Measurements from ENCODE around the gene PPFIBP2. TPM values are rescaled to one million over a fixed set of nuclear protein-coding genes. Genes with fewer than 3 reads are reported as not detected.

The PPFIBP2 gene
- total RNA-seq, 2 experiments from 2014 or later: 33.1 to 34.7 TPM

GRCh38 chr11:7581021-7581590, 67.3 kb downstream of the PPFIBP2 start:
- Mint-ChIP-seq H3K27me3 (peaks cover 27% of the 10 kb centered on the region), H3K36me3 (ENCODE audit: low read depth) (no peaks in the 10 kb centered on the region), H3K9me3 (no peaks in the 10 kb centered on the region), H3K4me1 (peaks cover 35% of the 10 kb centered on the region), H3K27ac (no peak overlapping the region), H3K4me3 (no peak overlapping the region)
- ChIA-PET CTCF (interaction anchor here (0.7 to 1.2 kb wide), 3 partner anchors 16 to 369 kb away, joined by 3 to 4 read pairs (median 3); no protein-coding TSS in a partner anchor), POLR2A (interaction anchor here (0.6 kb wide), 1 partner anchor 1404 kb away, joined by 5 read pairs; no protein-coding TSS in a partner anchor)
- no peak for DNase-seq

GRCh38 chr11:7582338-7582985, 68.7 kb downstream of the PPFIBP2 start:
- ChIA-PET POLR2A (interaction anchor here (0.6 to 0.7 kb wide), 2 partner anchors 11 to 52 kb away, joined by 3 to 5 read pairs; no protein-coding TSS in a partner anchor), CTCF (interaction anchor here (1.1 kb wide), 1 partner anchor 9 kb away, joined by 3 read pairs; no protein-coding TSS in a partner anchor)
- Mint-ChIP-seq H3K4me1 (peaks cover 22% of the 10 kb centered on the region), H3K36me3 (ENCODE audit: low read depth) (no peaks in the 10 kb centered on the region), H3K9me3 (no peaks in the 10 kb centered on the region), H3K27me3 (peaks cover 25% of the 10 kb centered on the region), H3K4me3 (no peak overlapping the region), H3K27ac (no peak overlapping the region)
- DNase-seq: no peak

GRCh38 chr11:7583248-7583647, 69.4 kb downstream of the PPFIBP2 start:
- Mint-ChIP-seq H3K27ac (no peak overlapping the region), H3K36me3 (ENCODE audit: low read depth) (no peaks in the 10 kb centered on the region), H3K27me3 (peaks cover 25% of the 10 kb centered on the region), H3K4me3 (no peak overlapping the region), H3K4me1 (peaks cover 14% of the 10 kb centered on the region), H3K9me3 (no peaks in the 10 kb centered on the region)
- DNase-seq: no peak
- POLR2A ChIA-PET: no interaction called here
- CTCF ChIA-PET: interaction anchor here (0.9 to 2.3 kb wide), 3 partner anchors 10 to 119 kb away, joined by 3 to 11 read pairs (median 4); no protein-coding TSS in a partner anchor

- Mint-ChIP-seq H3K27ac (no peak overlapping the region), H3K4me3 (no peak overlapping the region), H3K27me3 (peaks cover 19% of the 10 kb centered on the region), H3K36me3 (ENCODE audit: low read depth) (no peaks in the 10 kb centered on the region), H3K4me1 (peaks cover 7% of the 10 kb centered on the region), H3K9me3 (no peaks in the 10 kb centered on the region)
- POLR2A ChIA-PET: no interaction called here
- DNase-seq: no peak
- CTCF ChIA-PET: interaction anchor here (1.6 to 2.3 kb wide), 2 partner anchors 9 to 12 kb away, joined by 3 to 11 read pairs; no protein-coding TSS in a partner anchor
Measured at GRCh38 chr11:7584910-7585309, 71.1 kb downstream of the PPFIBP2 start.

GRCh38 chr11:7585816-7586215, 72.0 kb downstream of the PPFIBP2 start:
- Mint-ChIP-seq H3K27ac (no peak overlapping the region), H3K36me3 (ENCODE audit: low read depth) (no peaks in the 10 kb centered on the region), H3K4me1 (peaks cover 7% of the 10 kb centered on the region), H3K27me3 (peaks cover 14% of the 10 kb centered on the region), H3K4me3 (no peak overlapping the region), H3K9me3 (no peaks in the 10 kb centered on the region)
- ChIA-PET CTCF (interaction anchor here (0.6 kb wide), 1 partner anchor 9 kb away, joined by 4 read pairs; no protein-coding TSS in a partner anchor), POLR2A (no interaction called here)
- DNase-seq: no peak

- ChIA-PET POLR2A (no interaction called here), CTCF (no interaction called here)
- H3K4me3 Mint-ChIP-seq: no peak overlapping the region
- no peaks in the 10 kb centered on the region for H3K9me3 Mint-ChIP-seq
- H3K4me1 Mint-ChIP-seq: peaks cover 7% of the 10 kb centered on the region
- H3K27me3 Mint-ChIP-seq: peaks cover 14% of the 10 kb centered on the region
- DNase-seq: no peak
- no peaks in the 10 kb centered on the region for H3K36me3 Mint-ChIP-seq (ENCODE audit: low read depth)
- no peak overlapping the region for H3K27ac Mint-ChIP-seq
Measured at GRCh38 chr11:7586376-7586775, 72.6 kb downstream of the PPFIBP2 start.

- H3K36me3 Mint-ChIP-seq (ENCODE audit: low read depth): peaks cover 1% of the 10 kb centered on the region
- POLR2A ChIA-PET: no interaction called here
- H3K9me3 Mint-ChIP-seq: no peaks in the 10 kb centered on the region
- peaks cover 12% of the 10 kb centered on the region for H3K27me3 Mint-ChIP-seq
- no peak overlapping the region for H3K4me3 Mint-ChIP-seq
- H3K27ac Mint-ChIP-seq: no peak overlapping the region
- peaks cover 17% of the 10 kb centered on the region for H3K4me1 Mint-ChIP-seq
- CTCF ChIA-PET: no interaction called here
- no peak for DNase-seq
Measured at GRCh38 chr11:7587712-7588111, 73.9 kb downstream of the PPFIBP2 start.

GRCh38 chr11:7589861-7590260, 76.1 kb downstream of the PPFIBP2 start:
- Mint-ChIP-seq H3K36me3 (ENCODE audit: low read depth) (peaks cover 12% of the 10 kb centered on the region), H3K4me1 (peaks cover 18% of the 10 kb centered on the region), H3K4me3 (no peak overlapping the region), H3K9me3 (no peaks in the 10 kb centered on the region), H3K27ac (no peak overlapping the region), H3K27me3 (no peaks in the 10 kb centered on the region)
- CTCF ChIA-PET: no interaction called here
- DNase-seq: no peak
- POLR2A ChIA-PET: no interaction called here

- H3K4me1 Mint-ChIP-seq: peaks cover 18% of the 10 kb centered on the region
- no peak overlapping the region for H3K4me3 Mint-ChIP-seq
- H3K27me3 Mint-ChIP-seq: no peaks in the 10 kb centered on the region
- no peak overlapping the region for H3K27ac Mint-ChIP-seq
- peaks cover 12% of the 10 kb centered on the region for H3K36me3 Mint-ChIP-seq (ENCODE audit: low read depth)
- ChIA-PET POLR2A (no interaction called here), CTCF (interaction anchor here (0.6 to 2.1 kb wide), 2 partner anchors 13 to 192 kb away, joined by 3 to 7 read pairs; no protein-coding TSS in a partner anchor)
- H3K9me3 Mint-ChIP-seq: no peaks in the 10 kb centered on the region
- no peak for DNase-seq
Measured at GRCh38 chr11:7590529-7590928, 76.7 kb downstream of the PPFIBP2 start.

- H3K9me3 Mint-ChIP-seq: no peaks in the 10 kb centered on the region
- ChIA-PET CTCF (interaction anchor here (0.5 to 2.1 kb wide), 2 partner anchors 9 to 12 kb away, joined by 3 to 7 read pairs; no protein-coding TSS in a partner anchor), POLR2A (no interaction called here)
- peaks cover 18% of the 10 kb centered on the region for H3K4me1 Mint-ChIP-seq
- DNase-seq: no peak
- no peak overlapping the region for H3K27ac Mint-ChIP-seq
- no peak overlapping the region for H3K4me3 Mint-ChIP-seq
- no peaks in the 10 kb centered on the region for H3K27me3 Mint-ChIP-seq
- H3K36me3 Mint-ChIP-seq (ENCODE audit: low read depth): peaks cover 12% of the 10 kb centered on the region
Measured at GRCh38 chr11:7591107-7591894, 77.5 kb downstream of the PPFIBP2 start.

GRCh38 chr11:7591987-7592386, 78.2 kb downstream of the PPFIBP2 start:
- ChIA-PET POLR2A (interaction anchor here (0.6 kb wide), 1 partner anchor 418 kb away, joined by 4 read pairs; no protein-coding TSS in a partner anchor), CTCF (interaction anchor here (0.5 to 2.1 kb wide), 2 partner anchors 10 to 12 kb away, joined by 3 to 7 read pairs; no protein-coding TSS in a partner anchor)
- Mint-ChIP-seq H3K27ac (no peak overlapping the region), H3K9me3 (no peaks in the 10 kb centered on the region), H3K27me3 (no peaks in the 10 kb centered on the region), H3K4me1 (peaks cover 18% of the 10 kb centered on the region), H3K36me3 (ENCODE audit: low read depth) (peaks cover 12% of the 10 kb centered on the region), H3K4me3 (no peak overlapping the region)
- no peak for DNase-seq

- Mint-ChIP-seq H3K27me3 (no peaks in the 10 kb centered on the region), H3K4me3 (no peak overlapping the region), H3K4me1 (peaks cover 18% of the 10 kb centered on the region), H3K9me3 (no peaks in the 10 kb centered on the region), H3K27ac (no peak overlapping the region), H3K36me3 (ENCODE audit: low read depth) (peaks cover 12% of the 10 kb centered on the region)
- no peak for DNase-seq
- ChIA-PET CTCF (interaction anchor here (1.5 to 2.3 kb wide), 3 partner anchors 9 to 21 kb away, joined by 3 to 11 read pairs (median 7); no protein-coding TSS in a partner anchor), POLR2A (interaction anchor here (0.6 kb wide), 1 partner anchor 417 kb away, joined by 4 read pairs; no protein-coding TSS in a partner anchor)
Measured at GRCh38 chr11:7592711-7593110, 78.9 kb downstream of the PPFIBP2 start.

All from activated CD4-positive, alpha-beta T cell treated with anti-CD3 and anti-CD28 coated beads, Interleukin-2, amount 10 ng/mL, durations not matched to agents 7 days and 5 days (primary cell).